GM23338 (cell line): ENCODE data around the gene ATP6V0A4.

Experiments used
- CREB1 ChIP-seq: fragments of 250-450 bp; sonication (Bioruptor Pico); IDR thresholded peaks from 2 replicates; pipeline ENCODE4 v1.5.0; 2020; ENCODE audit warnings: low read depth, mild to moderate bottlenecking, moderate library complexity
- CTCF ChIP-seq, 2 experiments: fragments of 200-600 bp in 1 of 2; sonication (generic) in 1 of 2; conservative IDR thresholded peaks; 2 replicates each; pipeline versions ENCODE4 v1.5.1 to v1.6.1; 2016 to 2017; ENCODE audit warnings: antibody characterized with exemption in 2 of 2, low read depth in 2 of 2, mild to moderate bottlenecking in 2 of 2, moderate library complexity in 1 of 2
- EZH2 ChIP-seq: fragments of 200-600 bp; sonication (generic); IDR thresholded peaks from one replicate; pipeline ENCODE4 v1.8.0; 2017; ENCODE audit warnings: antibody characterized with exemption, mild to moderate bottlenecking, low read depth; ENCODE audit not compliant: unreplicated experiment
- POLR2AphosphoS5 ChIP-seq: IDR thresholded peaks from 2 replicates; pipeline ENCODE4 v1.6.1; 2016; ENCODE audit warnings: antibody characterized with exemption, low read depth
- STAT1 ChIP-seq: IDR thresholded peaks from one replicate; pipeline ENCODE4 v1.6.1; 2016; ENCODE audit warnings: antibody characterized with exemption; ENCODE audit not compliant: unreplicated experiment
- ZNF114 ChIP-seq: fragments of 250-450 bp; sonication (Bioruptor Pico); IDR thresholded peaks from 2 replicates; pipeline ENCODE4 v1.5.0; 2020; ENCODE audit warnings: mild to moderate bottlenecking, moderate library complexity

- no peak for TF ChIP-seq CTCF (conservative IDR thresholded peaks at IDR 0.05; ENCODE audit: low read depth in 2 of 2)
- TF ChIP-seq POLR2AphosphoS5 = no peak
- TF ChIP-seq CREB1 (CRISPR knock-in tag) = no peak
- TF ChIP-seq EZH2 = no peak
- no peak for TF ChIP-seq ZNF114 (CRISPR knock-in tag)
- TF ChIP-seq STAT1 = no peak
These were observed 45.9 kb upstream of the ATP6V0A4 start for GRCh38 chr7:138843632-138844580.
